Body of pancreas (tissue), 4 donors: Measurements from ENCODE around the gene SORCS2. TPM values are rescaled to one million over a fixed set of nuclear protein-coding genes. Genes with fewer than 3 reads are reported as not detected.

Source experiments
- ATAC-seq: fragments of 150-250 bp; one replicate; pipeline ENCODE4 v1.9.1; 2016
- DNase-seq, 4 donors: peaks; one replicate each; pipeline ENCODE4 v3.0.0-alpha.2; 2019
- H3K27ac ChIP-seq, 4 donors: fragments of 200-600 bp; sonication (generic); 1 replicate in 3 of 4; 2 replicates in 1 of 4; pipeline versions ENCODE4 v1.5.1 to v1.6.1; 2016 to 2019; ENCODE audit warnings: mild to moderate bottlenecking in 1 of 4, mixed read lengths in 1 of 4, moderate library complexity in 1 of 4
- H3K27me3 ChIP-seq, 2 donors: fragments of 200-600 bp; sonication (generic); one replicate each; pipeline ENCODE4 v1.6.0; 2016; ENCODE audit warnings: mild to moderate bottlenecking in 1 of 2
- H3K36me3 ChIP-seq, 2 donors: fragments of 200-600 bp; sonication (generic); replicated peaks in 1 of 2; 2 replicates each; pipeline ENCODE4 v1.5.1; 2016; ENCODE audit warnings: low read depth in 2 of 2; ENCODE audit not compliant: insufficient read depth in 1 of 2
- H3K4me1 ChIP-seq: fragments of 200-600 bp; sonication (generic); one replicate; pipeline ENCODE4 v1.6.0; 2016
- H3K4me3 ChIP-seq, 2 donors: fragments of 200-600 bp; sonication (generic); 1 replicate in 1 of 2; 2 replicates in 1 of 2; pipeline ENCODE4 v1.5.1; 2016 to 2019
- H3K9me3 ChIP-seq, 3 donors: fragments of 200-600 bp; sonication (generic); 1 replicate in 2 of 3; 2 replicates in 1 of 3; pipeline ENCODE4 v1.5.1; 2016
- POLR2A ChIP-seq, 3 donors: fragments of 450-650 bp; IDR thresholded peaks; one replicate each; pipeline ENCODE4 v1.6.1; 2016; ENCODE audit warnings: antibody characterized with exemption in 3 of 3, mild to moderate bottlenecking in 2 of 3
- WGBS, 2 donors: methylation state at CpG; one replicate each; pipeline ENCODE4 v1.1.5; 2017; 5-methylcytosine and 5-hydroxymethylcytosine counted together
- intact Hi-C: fragments of 100-400 bp; cut with DNase I; formaldehyde crosslinking; loops from one replicate; pipeline ENCODE4 v1.15.1; 2023
- total RNA-seq, 2 donors: library from RNA; depleted of rRNA; stranded (reverse); fragments of >200 nt; gene quantifications; one replicate each; pipeline ENCODE4 v1.1.0, GENCODE V29; 2016
- TF ChIP-seq, protein P1 (sequence below), 7 experiments: fragments of 450-650 bp in 4 of 7; fragments of 200-600 bp in 3 of 7; sonication (generic) in 3 of 7; IDR thresholded peaks; one replicate each; pipeline ENCODE4 v1.5.1; 2016 to 2019; ENCODE audit warnings: antibody characterized with exemption in 7 of 7

Gene SORCS2
- total RNA-seq, 2 donors from 2014 or later, result 0.26 to 0.33 TPM

DNA sequence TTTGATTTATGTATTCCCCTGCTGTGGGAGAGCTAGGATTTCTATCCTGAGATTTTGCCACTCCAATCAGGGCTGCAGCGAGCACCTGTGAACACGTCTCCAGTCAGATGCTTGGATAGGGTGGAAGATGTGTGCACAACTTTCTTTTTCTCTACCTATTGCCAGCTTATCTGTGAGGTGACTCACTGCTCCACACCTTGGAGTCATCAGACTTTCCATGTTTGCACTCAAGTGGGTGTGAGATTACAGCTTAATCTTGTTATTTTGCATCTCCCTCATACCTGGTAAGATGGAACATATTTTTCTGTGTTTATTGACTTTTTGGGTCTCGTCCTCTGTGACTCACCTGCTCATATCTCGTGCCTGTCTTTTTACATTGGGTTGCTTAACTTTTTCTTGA lies 210.2 kb downstream of the SORCS2 start:
- intact Hi-C loops, result no loop called here
- Histone ChIP-seq H3K27me3 (no peaks in the 10 kb centered on the region), H3K9me3 (no peaks in the 10 kb centered on the region), H3K36me3 (no peaks in the 10 kb centered on the region), H3K4me3 (no peak overlapping the region), H3K27ac (no peak overlapping the region), H3K4me1 (peaks cover 6% of the 10 kb centered on the region)
- ATAC-seq (peak; percentile 40), DNase-seq (peak in 3 of 4 donors; percentile 1 to 46 (median 11))
- 10 to 24% methylated on average over 4 of the region's 4 CpGs for WGBS, 2 donors
- no peak for TF ChIP-seq POLR2A (IDR thresholded peaks at IDR 0.05)
- TF ChIP-seq, protein P1, sequence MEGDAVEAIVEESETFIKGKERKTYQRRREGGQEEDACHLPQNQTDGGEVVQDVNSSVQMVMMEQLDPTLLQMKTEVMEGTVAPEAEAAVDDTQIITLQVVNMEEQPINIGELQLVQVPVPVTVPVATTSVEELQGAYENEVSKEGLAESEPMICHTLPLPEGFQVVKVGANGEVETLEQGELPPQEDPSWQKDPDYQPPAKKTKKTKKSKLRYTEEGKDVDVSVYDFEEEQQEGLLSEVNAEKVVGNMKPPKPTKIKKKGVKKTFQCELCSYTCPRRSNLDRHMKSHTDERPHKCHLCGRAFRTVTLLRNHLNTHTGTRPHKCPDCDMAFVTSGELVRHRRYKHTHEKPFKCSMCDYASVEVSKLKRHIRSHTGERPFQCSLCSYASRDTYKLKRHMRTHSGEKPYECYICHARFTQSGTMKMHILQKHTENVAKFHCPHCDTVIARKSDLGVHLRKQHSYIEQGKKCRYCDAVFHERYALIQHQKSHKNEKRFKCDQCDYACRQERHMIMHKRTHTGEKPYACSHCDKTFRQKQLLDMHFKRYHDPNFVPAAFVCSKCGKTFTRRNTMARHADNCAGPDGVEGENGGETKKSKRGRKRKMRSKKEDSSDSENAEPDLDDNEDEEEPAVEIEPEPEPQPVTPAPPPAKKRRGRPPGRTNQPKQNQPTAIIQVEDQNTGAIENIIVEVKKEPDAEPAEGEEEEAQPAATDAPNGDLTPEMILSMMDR (IDR thresholded peaks at IDR 0.05), result no peak

DNA sequence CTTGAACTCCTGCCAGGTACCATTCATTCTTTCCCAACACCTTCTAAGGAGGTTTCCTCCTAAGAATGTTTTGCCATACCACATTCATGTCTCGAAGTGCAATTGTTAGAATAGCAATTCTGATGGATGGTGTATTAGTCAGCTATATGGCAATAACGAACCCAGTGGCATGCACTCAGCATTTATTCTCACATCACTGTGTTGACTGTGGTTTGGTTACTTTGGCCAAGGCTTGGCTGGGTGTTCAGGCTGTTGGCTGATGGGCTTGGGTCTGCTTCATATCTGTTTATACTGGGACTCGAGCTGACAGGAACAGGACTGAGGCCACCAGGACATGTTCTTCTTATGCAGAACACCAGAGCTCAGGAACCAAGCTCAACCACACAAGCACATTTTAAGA lies 210.7 kb downstream of the SORCS2 start:
- H3K9me3 ChIP-seq, result no peaks in the 10 kb centered on the region
- H3K4me3 ChIP-seq, result no peak overlapping the region
- intact Hi-C loops, result no loop called here
- H3K27ac ChIP-seq, result peak overlapping the region in 1 of 4 donors; percentile 45
- H3K27me3 ChIP-seq, result no peaks in the 10 kb centered on the region
- 26 to 40% methylated on average over 3 of the region's 3 CpGs for WGBS, 2 donors
- H3K4me1 ChIP-seq, result peaks cover 3% of the 10 kb centered on the region
- DNase-seq (peak in 3 of 4 donors; percentile 10 to 59 (median 15)), ATAC-seq (no peak)
- no peaks in the 10 kb centered on the region for H3K36me3 ChIP-seq
- no peak for TF ChIP-seq POLR2A (IDR thresholded peaks at IDR 0.05)
- TF ChIP-seq, protein P1 (IDR thresholded peaks at IDR 0.05), result no peak

DNA sequence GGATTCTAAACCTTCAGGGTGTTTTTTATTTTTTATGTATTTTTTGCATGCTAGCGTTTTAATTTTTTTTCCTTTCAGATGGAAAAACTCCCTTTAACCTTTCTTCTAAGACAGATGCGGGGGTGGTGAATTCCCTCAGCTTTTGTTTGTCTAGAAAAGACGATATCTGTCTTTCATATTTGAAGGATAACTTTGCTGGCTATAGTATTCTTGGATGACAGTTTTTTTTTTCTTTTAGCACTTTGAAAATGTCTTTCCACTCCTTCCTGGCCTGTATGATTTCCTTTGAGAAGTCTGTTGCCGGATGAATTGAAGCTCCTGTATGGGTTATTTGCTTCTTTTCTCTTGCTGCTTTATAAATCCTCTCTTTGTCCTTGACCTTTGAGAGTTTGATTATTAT lies 215.8 kb downstream of the SORCS2 start:
- Histone ChIP-seq H3K4me1 (no peaks in the 10 kb centered on the region), H3K4me3 (no peak overlapping the region), H3K36me3 (no peaks in the 10 kb centered on the region), H3K9me3 (no peaks in the 10 kb centered on the region), H3K27ac (no peak overlapping the region), H3K27me3 (peaks cover 0 to 6% of the 10 kb centered on the region in 2 donors)
- DNase-seq (no peak), ATAC-seq (no peak)
- intact Hi-C loops, result no loop called here
- 60 to 78% methylated on average over 4 of the region's 4 CpGs for WGBS, 2 donors
- no peak for TF ChIP-seq POLR2A (IDR thresholded peaks at IDR 0.05)
- TF ChIP-seq, protein P1 (IDR thresholded peaks at IDR 0.05), result no peak

DNA sequence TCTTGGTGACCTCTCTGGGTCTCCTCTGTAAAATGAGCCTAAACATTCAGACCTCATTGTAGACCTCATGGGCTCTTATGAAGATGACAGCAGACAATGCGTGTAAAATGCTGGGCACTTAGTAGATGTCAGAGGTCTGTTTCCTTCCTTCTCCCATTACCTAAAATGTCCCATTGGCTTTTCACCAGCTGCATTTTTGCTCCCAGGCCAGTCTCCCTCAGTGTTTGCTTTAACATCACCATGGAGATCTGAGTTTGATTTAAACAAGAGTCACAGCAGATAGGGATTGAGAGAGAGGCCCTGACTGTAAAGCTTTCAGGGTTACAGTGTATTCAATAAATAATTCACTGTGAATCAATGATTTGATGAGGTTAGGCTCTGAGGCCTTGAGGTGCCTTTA lies 218.1 kb downstream of the SORCS2 start:
- TF ChIP-seq, protein P1 (IDR thresholded peaks at IDR 0.05), result no peak
- no peak for TF ChIP-seq POLR2A (IDR thresholded peaks at IDR 0.05)
- WGBS, 2 donors, result 48 to 50% methylated on average over 1 of the region's 1 CpG
- peak in 2 of 4 donors; percentile 1 for DNase-seq
- H3K4me3 ChIP-seq, result no peak overlapping the region
- H3K9me3 ChIP-seq, result no peaks in the 10 kb centered on the region
- H3K4me1 ChIP-seq, result no peaks in the 10 kb centered on the region
- H3K27ac ChIP-seq, result no peak overlapping the region
- peaks cover 0 to 6% of the 10 kb centered on the region in 2 donors for H3K27me3 ChIP-seq
- no peaks in the 10 kb centered on the region for H3K36me3 ChIP-seq
- intact Hi-C loops, result no loop called here
- no peak for ATAC-seq

DNA sequence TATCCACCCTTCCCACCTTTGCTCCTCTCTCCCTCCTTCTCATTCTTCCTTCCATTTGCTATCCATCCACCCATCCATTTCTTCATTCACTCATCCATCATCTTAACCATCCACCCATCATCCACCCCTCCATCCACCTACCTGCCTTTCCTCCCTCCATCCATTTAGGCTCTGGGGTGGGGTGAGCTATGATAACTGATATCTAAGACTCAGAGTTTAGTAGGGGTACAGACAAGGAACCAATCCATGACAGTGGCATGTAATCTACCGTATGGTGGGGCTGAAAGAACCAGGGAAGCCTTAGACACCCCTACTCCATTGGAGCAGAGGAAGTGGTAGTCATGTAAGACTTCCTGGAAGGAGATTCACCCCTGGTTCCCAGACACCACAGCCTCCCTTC lies 219.2 kb downstream of the SORCS2 start:
- H3K27ac ChIP-seq, result no peak overlapping the region
- DNase-seq, result peak in 1 of 4 donors; percentile 0
- WGBS, 2 donors, result 47 to 62% methylated on average over 1 of the region's 1 CpG

More for the DNA sequence above, 219.2 kb downstream of the SORCS2 start:
- TF ChIP-seq, protein P1 (IDR thresholded peaks at IDR 0.05), result no peak
- peak in 1 of 3 donors; percentile 7 for TF ChIP-seq POLR2A (IDR thresholded peaks at IDR 0.05)
- ATAC-seq, result no peak
- H3K4me3 ChIP-seq, result no peak overlapping the region
- peaks cover 0 to 6% of the 10 kb centered on the region in 2 donors for H3K27me3 ChIP-seq
- H3K36me3 ChIP-seq, result no peaks in the 10 kb centered on the region
- H3K4me1 ChIP-seq, result no peaks in the 10 kb centered on the region
- intact Hi-C loops, result no loop called here
- no peaks in the 10 kb centered on the region for H3K9me3 ChIP-seq
